Lower lobe of right lung (tissue), 2 donors: ENCODE measurements around the gene PSMB2. TPM values are rescaled to one million over a fixed set of nuclear protein-coding genes. Genes with fewer than 3 reads are reported as not detected.

ENCODE experiments used
- ATAC-seq, 2 donors: fragments of 200-7000 bp; cut with Tn5 transposase; one replicate each; pipeline ENCODE4 v1.9.1; 2020 to 2022; ENCODE audit warnings: mild to moderate bottlenecking in 2 of 2, moderate library complexity in 2 of 2
- DNase-seq: peaks from one replicate; pipeline ENCODE4 v3.0.0-alpha.2; 2020
- H3K27ac ChIP-seq: fragments of 200-600 bp; one replicate; pipeline ENCODE4 v1.8.0; 2022
- H3K27me3 ChIP-seq: fragments of 200-600 bp; one replicate; pipeline ENCODE4 v1.8.0; 2022; ENCODE audit warnings: low read depth
- H3K36me3 ChIP-seq: fragments of 200-600 bp; one replicate; pipeline ENCODE4 v1.8.0; 2022; ENCODE audit warnings: mild to moderate bottlenecking
- H3K4me1 ChIP-seq: fragments of 200-600 bp; one replicate; pipeline ENCODE4 v1.8.0; 2022
- H3K4me3 ChIP-seq: fragments of 200-600 bp; one replicate; pipeline ENCODE4 v1.8.0; 2022; ENCODE audit warnings: mild to moderate bottlenecking
- H3K9me3 ChIP-seq: fragments of 200-600 bp; one replicate; pipeline ENCODE4 v1.8.0; 2022
- CTCF ChIP-seq: fragments of 200-600 bp; IDR thresholded peaks from one replicate; pipeline ENCODE4 v1.8.0; 2022; ENCODE audit warnings: antibody characterized with exemption, mild to moderate bottlenecking
- intact Hi-C: fragments of 100-400 bp; cut with DNase I; formaldehyde crosslinking; loops from one replicate; pipeline ENCODE4 v1.11.0; 2022
- total RNA-seq: library from RNA; stranded (reverse); fragmentation: NEBNext Ultra II Directional; extraction: Animal tissue kit (Norgen Biotek cat#: 25700); gene quantifications from one replicate; pipeline ENCODE4 v1.2.1, GENCODE V29; 2021
- donor health status: DM: no; HTN: yes; CAD: no; lungs with severe emphysema.

Gene PSMB2
- total RNA-seq, 1 donor from 2014 or later = 44.9 TPM

- H3K4me3 ChIP-seq = no peak overlapping the region
- H3K4me1 ChIP-seq = no peaks in the 10 kb centered on the region
- DNase-seq (no peak), ATAC-seq (no peak)
- TF ChIP-seq CTCF = no peak
- no peaks in the 10 kb centered on the region for H3K9me3 ChIP-seq
- intact Hi-C loops = no loop called here
- H3K36me3 ChIP-seq = peaks cover 18% of the 10 kb centered on the region
- no peaks in the 10 kb centered on the region for H3K27me3 ChIP-seq
- no peak overlapping the region for H3K27ac ChIP-seq
Measured at GRCh38 chr1:35594005-35594760, 47.1 kb downstream of the PSMB2 start.

DNA sequence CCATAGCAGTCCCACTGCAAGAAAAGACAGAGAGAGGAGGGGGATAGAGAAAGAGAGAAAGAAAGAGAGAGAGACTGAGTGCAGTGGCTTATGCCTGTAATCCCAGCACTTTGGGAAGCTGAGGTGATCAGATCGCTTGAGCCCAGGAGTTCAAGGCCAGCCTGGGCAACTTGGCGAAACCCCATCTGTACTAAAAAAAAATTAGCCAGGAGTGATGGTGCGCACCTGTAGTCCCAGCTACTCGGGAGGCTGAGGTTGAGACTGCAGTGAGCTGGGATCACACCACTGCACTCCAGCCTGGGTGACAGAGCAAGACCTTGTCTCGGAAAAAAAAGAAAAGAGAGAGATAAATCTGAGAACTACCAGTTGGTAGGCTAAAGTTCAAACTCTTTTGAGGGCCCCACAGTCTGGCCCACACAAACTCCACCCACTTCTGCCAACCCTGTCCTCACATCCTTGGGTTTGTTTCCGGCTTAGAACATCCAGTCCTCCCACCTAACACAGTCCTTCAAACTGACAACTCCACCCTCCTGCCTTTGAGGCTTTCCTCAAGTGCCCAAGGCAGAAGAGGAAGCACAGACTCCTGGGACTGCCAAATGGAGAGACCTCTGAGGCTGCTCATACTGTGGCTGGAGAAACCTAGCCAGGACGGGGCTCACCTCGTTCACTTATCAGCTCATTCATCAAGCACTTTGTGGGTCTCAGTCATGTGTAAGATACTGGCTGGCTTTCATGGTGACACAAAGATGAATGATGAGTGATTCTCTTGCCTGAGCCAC lies 48.1 kb downstream of the PSMB2 start:
- Histone ChIP-seq H3K36me3 (peaks cover 18% of the 10 kb centered on the region), H3K27me3 (no peaks in the 10 kb centered on the region), H3K27ac (no peak overlapping the region), H3K4me3 (no peak overlapping the region), H3K9me3 (no peaks in the 10 kb centered on the region), H3K4me1 (no peaks in the 10 kb centered on the region)
- ATAC-seq = peak; percentile 41 to 47
- DNase-seq = no peak
- TF ChIP-seq CTCF = no peak
- intact Hi-C loops = no loop called here

- no peak for ATAC-seq
- Histone ChIP-seq H3K27me3 (no peaks in the 10 kb centered on the region), H3K36me3 (peaks cover 13% of the 10 kb centered on the region), H3K4me1 (no peaks in the 10 kb centered on the region), H3K4me3 (no peak overlapping the region), H3K27ac (no peak overlapping the region), H3K9me3 (no peaks in the 10 kb centered on the region)
- intact Hi-C loops = no loop called here
- no peak for DNase-seq
- no peak for TF ChIP-seq CTCF
Measured at GRCh38 chr1:35591211-35591610, 50.1 kb downstream of the PSMB2 start.

GRCh38 chr1:35590476-35591040 lies 50.8 kb downstream of the PSMB2 start:
- no peak for DNase-seq
- no peaks in the 10 kb centered on the region for H3K27me3 ChIP-seq
- intact Hi-C loops = no loop called here
- H3K4me1 ChIP-seq = no peaks in the 10 kb centered on the region
- no peak for ATAC-seq
- no peaks in the 10 kb centered on the region for H3K9me3 ChIP-seq
- H3K27ac ChIP-seq = no peak overlapping the region
- peaks cover 13% of the 10 kb centered on the region for H3K36me3 ChIP-seq
- no peak overlapping the region for H3K4me3 ChIP-seq
- TF ChIP-seq CTCF = no peak

DNA sequence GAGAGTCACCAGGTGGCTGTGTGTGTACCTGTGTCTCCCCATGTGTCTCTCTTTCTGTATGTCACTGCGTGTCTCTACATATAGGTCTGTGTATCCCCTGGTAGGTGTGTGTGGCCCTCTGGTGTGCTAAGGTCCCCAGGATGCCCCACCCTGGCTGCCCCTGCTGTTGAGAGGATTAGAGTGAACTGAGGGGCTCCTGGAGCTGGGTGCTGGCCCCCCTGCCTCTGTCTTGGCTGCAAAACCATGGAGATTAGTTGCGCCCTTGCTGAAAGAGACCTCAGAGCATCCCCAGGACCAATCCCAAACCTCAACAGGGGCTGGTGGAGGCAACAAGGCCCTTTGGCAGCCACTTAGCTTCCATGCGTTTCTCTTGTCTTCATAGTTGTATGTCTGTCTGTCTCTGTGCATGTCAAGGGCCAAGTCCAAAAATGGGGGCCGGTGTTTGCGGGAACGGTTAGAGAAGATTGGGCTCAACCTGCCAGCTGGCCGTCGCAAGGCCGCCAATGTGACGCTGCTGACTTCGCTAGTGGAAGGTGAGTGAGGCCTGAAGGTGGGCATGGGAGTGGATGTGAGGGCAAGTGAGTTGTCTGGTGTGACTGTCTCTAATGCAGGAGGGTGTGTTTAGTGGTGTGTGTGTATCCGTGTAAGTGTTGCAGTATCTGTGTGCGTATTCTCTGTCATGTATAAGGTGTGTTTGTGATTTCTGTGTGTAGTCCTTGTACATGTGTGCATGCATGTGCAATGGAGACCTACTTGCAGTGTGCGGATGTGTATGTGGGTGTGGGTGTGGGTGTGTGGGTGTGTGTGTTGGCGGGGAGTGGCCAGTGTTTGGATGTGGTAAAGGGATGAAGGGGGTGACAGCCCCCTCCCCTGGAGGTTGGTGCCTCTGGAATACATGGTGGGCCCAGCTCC lies 51.6 kb downstream of the PSMB2 start:
- Histone ChIP-seq H3K4me1 (no peaks in the 10 kb centered on the region), H3K36me3 (peaks cover 13% of the 10 kb centered on the region), H3K4me3 (no peak overlapping the region), H3K27ac (no peak overlapping the region), H3K9me3 (no peaks in the 10 kb centered on the region), H3K27me3 (no peaks in the 10 kb centered on the region)
- ATAC-seq (no peak), DNase-seq (no peak)
- intact Hi-C loops = no loop called here
- TF ChIP-seq CTCF = no peak
